Fibroblast of villous mesenchyme (primary cell): Measurements from ENCODE around the gene AKR1A1. TPM values are rescaled to one million over a fixed set of nuclear protein-coding genes. Genes with fewer than 3 reads are reported as not detected.
A peak's percentile ranks its signal among the peaks of the same experiment; 100 is the strongest.
"Not testable (repeated sequence)": the region's sequence is repeated elsewhere in the genome, so short reads cannot be mapped to it uniquely, and the experiment has no call there.

ENCODE experiments used
- DNase-seq: peaks from one replicate; pipeline ENCODE4 v3.0.0-alpha.2; 2010; ENCODE audit warnings: low read depth
- H3K4me3 ChIP-seq: 2 replicates; pipeline ENCODE4 v1.5.1; 2011; ENCODE audit warnings: low read depth, mild to moderate bottlenecking, low read length
- CTCF ChIP-seq: IDR thresholded peaks from 2 replicates; pipeline ENCODE4 v1.5.1; 2012; ENCODE audit warnings: low read depth, mild to moderate bottlenecking, low read length; ENCODE audit not compliant: insufficient read depth
- total RNA-seq: library from RNA; depleted of rRNA; stranded (reverse); fragments of >200 nt; gene quantifications from 2 replicates; pipeline ENCODE4 v1.2.3, GENCODE V29; 2012

Gene AKR1A1
- total RNA-seq, 1 donor: 158 TPM

DNA sequence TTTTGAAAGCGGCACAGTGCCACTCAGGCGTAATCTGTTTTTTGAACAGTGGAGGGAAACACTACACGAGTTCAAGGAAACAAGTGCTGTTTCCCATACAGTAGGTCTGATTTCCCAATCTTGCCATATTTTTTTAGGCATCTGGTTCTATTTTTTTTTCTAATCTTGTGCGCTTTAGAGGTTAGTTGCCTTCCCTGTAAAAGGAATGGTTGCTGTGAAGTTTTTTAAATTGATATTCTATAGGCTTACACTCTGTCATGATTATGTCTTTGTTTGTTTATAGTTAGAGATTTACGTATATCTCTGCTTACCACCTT lies 34.4 kb downstream of the AKR1A1 start:
- TF ChIP-seq CTCF: no peak
- DNase-seq: no peak

GRCh38 chr1:45585496-45586075 lies 35.0 kb downstream of the AKR1A1 start:
- H3K4me3 ChIP-seq: peak overlapping the region; percentile 96
- DNase-seq: no peak
- no peak for TF ChIP-seq CTCF

More for the DNA sequence above, 34.4 kb downstream of the AKR1A1 start:
- H3K4me3 ChIP-seq: peak overlapping the region; percentile 96

- peak overlapping the region; percentile 96 for H3K4me3 ChIP-seq
- no peak for TF ChIP-seq CTCF
- DNase-seq: no peak
Measured at GRCh38 chr1:45586769-45587168, 36.1 kb downstream of the AKR1A1 start.

- H3K4me3 ChIP-seq: no peak overlapping the region
- no peak for DNase-seq
- no peak for TF ChIP-seq CTCF
Measured at GRCh38 chr1:45589861-45590260, 39.2 kb downstream of the AKR1A1 start.

GRCh38 chr1:45594412-45594811 lies 43.8 kb downstream of the AKR1A1 start:
- no peak for DNase-seq
- no peak overlapping the region for H3K4me3 ChIP-seq
- TF ChIP-seq CTCF: no peak

- H3K4me3 ChIP-seq, DNase-seq: not testable (repeated sequence)
Measured at GRCh38 chr1:45596765-45597164, 46.1 kb downstream of the AKR1A1 start.

- no peak for DNase-seq
- TF ChIP-seq CTCF: no peak
- no peak overlapping the region for H3K4me3 ChIP-seq
Measured at GRCh38 chr1:45604239-45604638, 53.6 kb downstream of the AKR1A1 start.
